Measurements from ENCODE around the gene SIX4.

Gene SIX4

DNA sequence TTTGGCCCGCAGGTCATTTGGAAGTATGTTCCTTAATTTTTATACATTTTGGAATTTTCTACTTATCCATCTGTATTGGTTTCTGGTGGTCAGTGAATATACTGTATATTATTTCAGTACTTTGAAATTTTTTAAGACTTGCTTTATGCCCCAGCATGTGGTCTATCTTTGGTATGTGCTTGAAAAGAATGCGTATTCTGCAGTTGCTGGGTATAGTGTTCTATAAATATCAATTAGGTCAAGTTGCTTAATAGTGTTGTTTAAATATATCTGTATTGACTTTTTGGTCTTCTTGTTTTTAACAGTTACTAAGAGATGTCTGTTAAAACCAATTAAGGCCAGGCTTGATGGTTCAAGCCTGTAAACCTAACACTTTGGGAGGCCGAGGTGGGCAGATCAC, 53.2 kb downstream of the SIX4 start:
- Mint-ChIP-seq H3K9me3 (no peaks in the 10 kb centered on the region), H3K4me1 (no peaks in the 10 kb centered on the region), H3K27me3 (peaks cover 19% of the 10 kb centered on the region), H3K4me3 (no peak overlapping the region), H3K27ac (ENCODE audit: low read depth) (no peak overlapping the region), H3K36me3 (ENCODE audit: insufficient read depth) (no peaks in the 10 kb centered on the region)
- no peak for ATAC-seq (replicated peaks; ENCODE audit: extremely low read depth, poor library complexity, severe bottlenecking)
- no peak for DNase-seq (ENCODE audit: low spot score in 2 of 2)

DNA sequence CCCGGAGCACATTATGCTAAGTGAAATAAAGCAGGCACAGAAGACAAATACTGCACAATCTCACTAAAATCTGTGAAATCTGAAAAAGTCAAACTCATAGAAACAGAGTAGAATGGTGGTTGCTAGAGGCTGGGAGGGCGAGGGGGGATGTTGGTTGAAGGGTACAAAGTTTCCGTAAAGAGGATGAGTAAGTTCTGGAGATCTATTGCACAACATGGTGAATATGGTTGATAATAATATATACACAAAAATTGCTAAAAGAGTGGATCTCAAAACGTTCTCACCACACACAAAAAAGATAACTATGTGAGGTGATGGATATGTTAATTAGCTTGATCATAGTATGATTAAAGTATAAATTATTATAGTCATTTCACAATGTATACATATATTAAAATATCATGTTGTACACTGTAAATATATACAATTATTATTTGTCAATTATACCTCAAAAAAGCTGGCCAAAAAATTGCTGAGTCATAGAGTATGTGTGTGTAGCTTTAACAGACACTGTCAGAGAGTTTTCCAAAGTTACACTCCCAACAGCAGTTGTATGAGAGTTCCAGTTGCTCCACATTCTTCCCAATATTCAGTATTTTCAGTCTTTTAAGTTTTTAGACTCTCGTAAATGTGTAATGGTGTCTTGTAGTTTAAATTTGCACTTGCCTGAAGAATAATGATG, 55.6 kb downstream of the SIX4 start:
- no peaks in the 10 kb centered on the region for H3K36me3 Mint-ChIP-seq (ENCODE audit: insufficient read depth)
- H3K27me3 Mint-ChIP-seq = peaks cover 38% of the 10 kb centered on the region
- no peak overlapping the region for H3K27ac Mint-ChIP-seq (ENCODE audit: low read depth)
- ATAC-seq (replicated peaks; ENCODE audit: extremely low read depth, poor library complexity, severe bottlenecking) = no peak
- H3K4me1 Mint-ChIP-seq = no peaks in the 10 kb centered on the region
- DNase-seq (ENCODE audit: low spot score in 2 of 2) = no peak
- no peaks in the 10 kb centered on the region for H3K9me3 Mint-ChIP-seq
- no peak overlapping the region for H3K4me3 Mint-ChIP-seq

DNA sequence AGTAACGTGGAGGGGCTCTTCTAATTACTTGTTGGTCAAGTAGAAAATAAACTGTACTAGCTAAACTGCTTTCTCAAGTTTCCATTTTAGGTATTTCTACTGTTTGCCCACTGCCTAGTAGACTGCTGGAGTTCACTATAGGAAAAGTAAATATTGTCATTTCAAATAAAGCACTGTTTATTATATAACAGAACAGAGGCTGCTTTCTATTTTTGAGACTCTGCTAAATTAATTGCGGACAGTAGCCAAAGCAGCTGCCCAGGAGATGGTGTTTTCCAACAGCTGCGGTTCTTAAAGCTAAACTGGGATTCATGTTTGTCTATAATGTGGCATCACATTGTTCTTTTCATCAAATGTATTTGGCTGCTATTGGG, 59.0 kb downstream of the SIX4 start:
- Mint-ChIP-seq H3K9me3 (no peaks in the 10 kb centered on the region), H3K4me1 (no peaks in the 10 kb centered on the region), H3K4me3 (no peak overlapping the region), H3K27me3 (peaks cover 62% of the 10 kb centered on the region), H3K36me3 (ENCODE audit: insufficient read depth) (no peaks in the 10 kb centered on the region), H3K27ac (ENCODE audit: low read depth) (no peak overlapping the region)
- DNase-seq (ENCODE audit: low spot score in 2 of 2) (no peak), ATAC-seq (replicated peaks; ENCODE audit: extremely low read depth, poor library complexity, severe bottlenecking) (no peak)

DNA sequence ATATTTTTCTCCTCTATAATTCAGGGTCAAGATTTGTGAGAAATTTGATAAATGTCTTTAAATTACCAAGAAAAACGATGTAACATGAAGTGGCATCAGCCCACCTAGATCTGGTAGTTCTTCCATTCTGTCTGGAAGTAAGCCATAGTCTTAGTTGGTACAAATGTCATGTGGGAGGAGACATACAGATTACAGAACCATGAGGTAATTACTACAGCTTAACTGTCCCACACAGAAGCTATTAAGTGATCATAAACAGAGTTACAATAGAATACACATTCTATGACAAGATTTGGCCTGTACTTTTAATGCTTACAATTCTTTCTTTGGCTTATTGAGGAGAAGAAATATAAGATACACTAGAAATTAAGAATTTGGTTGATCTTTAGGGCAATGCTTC, 61.2 kb downstream of the SIX4 start:
- ATAC-seq (replicated peaks; ENCODE audit: extremely low read depth, poor library complexity, severe bottlenecking) = no peak
- H3K4me1 Mint-ChIP-seq = peaks cover 9% of the 10 kb centered on the region
- H3K27ac Mint-ChIP-seq (ENCODE audit: low read depth) = no peak overlapping the region
- H3K36me3 Mint-ChIP-seq (ENCODE audit: insufficient read depth) = peaks cover 1% of the 10 kb centered on the region
- no peak for DNase-seq (ENCODE audit: low spot score in 2 of 2)
- no peaks in the 10 kb centered on the region for H3K9me3 Mint-ChIP-seq
- H3K4me3 Mint-ChIP-seq = no peak overlapping the region
- H3K27me3 Mint-ChIP-seq = peaks cover 80% of the 10 kb centered on the region

DNA sequence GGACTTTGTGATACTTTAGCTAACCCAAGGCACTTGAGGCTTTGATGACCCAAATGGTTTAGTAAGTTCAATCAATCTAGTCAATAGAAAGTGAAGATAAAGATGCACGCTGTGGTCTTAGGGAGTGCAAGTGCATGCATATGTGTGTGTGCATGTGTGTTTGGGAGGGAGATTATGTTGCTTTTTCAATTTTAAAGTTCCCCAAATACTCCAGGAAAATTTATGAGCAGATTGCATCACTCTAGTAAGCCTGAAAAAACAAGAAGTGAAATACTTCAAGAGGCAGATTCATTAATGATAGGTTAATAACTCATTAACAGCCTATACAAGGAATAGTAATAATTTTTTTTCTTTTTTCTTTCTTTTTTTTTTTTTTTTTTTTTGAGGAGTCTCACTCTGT, 62.4 kb downstream of the SIX4 start:
- Mint-ChIP-seq H3K27ac (ENCODE audit: low read depth) (no peak overlapping the region), H3K36me3 (ENCODE audit: insufficient read depth) (peaks cover 2% of the 10 kb centered on the region), H3K27me3 (peaks cover 85% of the 10 kb centered on the region), H3K9me3 (no peaks in the 10 kb centered on the region), H3K4me3 (no peak overlapping the region), H3K4me1 (peaks cover 13% of the 10 kb centered on the region)
- DNase-seq (ENCODE audit: low spot score in 2 of 2) = no peak
- no peak for ATAC-seq (replicated peaks; ENCODE audit: extremely low read depth, poor library complexity, severe bottlenecking)

Measured in central memory CD8-positive, alpha-beta T cell (primary cell).